Activated B cell treated with CpG ODN at 0.5 μM for 24 hours (primary cell): ENCODE results near the gene PGD. TPM values are rescaled to one million over a fixed set of nuclear protein-coding genes. Genes with fewer than 3 reads are reported as not detected.

Experiments
- ATAC-seq: fragments of 200-7000 bp; cut with Tn5 transposase; one replicate; pipeline ENCODE4 v1.10.0; 2021; ENCODE audit warnings: low read depth, mild to moderate bottlenecking, moderate library complexity
- CTCF ChIA-PET: fragments of 350-600 bp; sonication (Branson Sonifier 250); formaldehyde crosslinking; loops from one replicate; lab custom pipeline; 2021; ENCODE audit warnings: antibody characterized with exemption; lab: Charles Lee
- POLR2A ChIA-PET: fragments of 350-600 bp; sonication (Branson Sonifier 250); formaldehyde crosslinking; loops from one replicate; lab custom pipeline; 2021; ENCODE audit warnings: antibody characterized with exemption; lab: Charles Lee
- DNase-seq: peaks from one replicate; pipeline ENCODE4 v3.0.0; 2022
- H3K27ac Mint-ChIP-seq: one replicate; pipeline ENCODE4 v1.8.0; 2020; ENCODE audit warnings: mixed read lengths
- H3K27me3 Mint-ChIP-seq: one replicate; pipeline ENCODE4 v1.8.0; 2021; ENCODE audit warnings: mixed read lengths
- H3K36me3 Mint-ChIP-seq: one replicate; pipeline ENCODE4 v1.8.0; 2021; ENCODE audit warnings: low read depth, mixed read lengths
- H3K4me1 Mint-ChIP-seq: one replicate; pipeline ENCODE4 v1.8.0; 2021; ENCODE audit warnings: mixed read lengths
- H3K4me3 Mint-ChIP-seq: one replicate; pipeline ENCODE4 v1.8.0; 2020; ENCODE audit warnings: mild to moderate bottlenecking, mixed read lengths
- H3K9me3 Mint-ChIP-seq: one replicate; pipeline ENCODE4 v1.8.0; 2020; ENCODE audit warnings: mixed read lengths
- intact Hi-C: fragments of 100-400 bp; cut with micrococcal nuclease; formaldehyde crosslinking; loops from one replicate; pipeline ENCODE4 v1.15.1; 2024
- total RNA-seq: library from RNA; stranded (reverse); gene quantifications from 2 replicates; pipeline ENCODE4 v1.2.3, GENCODE V29; 2022
- TF ChIP-seq, protein P1 (sequence below): fragments of 200-600 bp; IDR thresholded peaks from one replicate; pipeline ENCODE4 v1.8.0; 2022; ENCODE audit warnings: antibody characterized with exemption, mild to moderate bottlenecking

Gene PGD
- total RNA-seq, 1 donor from 2014 or later = 108 TPM

DNA sequence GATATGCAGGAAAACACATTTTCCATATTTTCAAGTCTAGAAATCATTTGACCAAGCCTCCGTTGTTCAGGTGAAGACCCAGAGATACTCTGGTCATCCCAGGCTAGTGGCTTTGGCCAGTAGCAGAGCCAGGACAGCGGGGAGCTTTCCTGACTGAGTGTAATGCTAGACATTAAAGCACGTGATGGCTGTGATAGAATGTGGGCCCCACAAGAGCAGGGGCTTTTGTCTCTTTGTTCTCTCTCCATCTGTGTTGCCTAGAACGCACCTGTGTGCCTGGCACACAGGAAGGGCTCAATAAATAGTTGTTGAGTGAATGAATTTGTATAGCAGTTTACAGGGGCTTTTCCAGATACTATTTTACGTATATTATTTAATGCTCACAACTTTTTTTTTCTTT lies 41.9 kb downstream of the PGD start:
- intact Hi-C loops = no loop called here
- peaks cover 11% of the 10 kb centered on the region for H3K36me3 Mint-ChIP-seq
- H3K9me3 Mint-ChIP-seq = no peaks in the 10 kb centered on the region
- no peaks in the 10 kb centered on the region for H3K27me3 Mint-ChIP-seq
- TF ChIP-seq, protein P1, sequence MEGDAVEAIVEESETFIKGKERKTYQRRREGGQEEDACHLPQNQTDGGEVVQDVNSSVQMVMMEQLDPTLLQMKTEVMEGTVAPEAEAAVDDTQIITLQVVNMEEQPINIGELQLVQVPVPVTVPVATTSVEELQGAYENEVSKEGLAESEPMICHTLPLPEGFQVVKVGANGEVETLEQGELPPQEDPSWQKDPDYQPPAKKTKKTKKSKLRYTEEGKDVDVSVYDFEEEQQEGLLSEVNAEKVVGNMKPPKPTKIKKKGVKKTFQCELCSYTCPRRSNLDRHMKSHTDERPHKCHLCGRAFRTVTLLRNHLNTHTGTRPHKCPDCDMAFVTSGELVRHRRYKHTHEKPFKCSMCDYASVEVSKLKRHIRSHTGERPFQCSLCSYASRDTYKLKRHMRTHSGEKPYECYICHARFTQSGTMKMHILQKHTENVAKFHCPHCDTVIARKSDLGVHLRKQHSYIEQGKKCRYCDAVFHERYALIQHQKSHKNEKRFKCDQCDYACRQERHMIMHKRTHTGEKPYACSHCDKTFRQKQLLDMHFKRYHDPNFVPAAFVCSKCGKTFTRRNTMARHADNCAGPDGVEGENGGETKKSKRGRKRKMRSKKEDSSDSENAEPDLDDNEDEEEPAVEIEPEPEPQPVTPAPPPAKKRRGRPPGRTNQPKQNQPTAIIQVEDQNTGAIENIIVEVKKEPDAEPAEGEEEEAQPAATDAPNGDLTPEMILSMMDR = no peak
- ChIA-PET CTCF (no interaction called here), POLR2A (no interaction called here)
- H3K4me3 Mint-ChIP-seq = no peak overlapping the region
- ATAC-seq (no peak), DNase-seq (no peak)
- H3K4me1 Mint-ChIP-seq = no peaks in the 10 kb centered on the region
- H3K27ac Mint-ChIP-seq = no peak overlapping the region

DNA sequence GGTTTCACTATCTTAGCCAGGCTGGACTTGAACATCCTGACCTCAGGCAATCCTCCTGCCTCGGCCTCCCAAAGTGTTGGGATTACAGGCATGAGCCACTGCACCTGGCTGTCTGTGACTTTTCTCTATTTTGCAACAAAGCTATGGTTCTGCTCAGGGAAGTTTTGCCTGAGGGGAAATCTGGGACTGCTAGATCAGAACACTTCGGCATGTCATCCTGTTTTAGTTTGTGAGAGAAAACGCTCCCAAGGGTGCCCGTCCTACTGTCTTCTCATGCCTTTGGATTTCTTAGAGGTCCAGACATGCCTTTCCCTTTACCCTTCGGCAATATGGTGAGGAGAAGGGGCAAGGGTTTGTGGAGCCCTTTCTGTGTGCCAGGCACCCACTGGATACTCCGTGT lies 45.4 kb downstream of the PGD start:
- DNase-seq (no peak), ATAC-seq (no peak)
- H3K4me3 Mint-ChIP-seq = no peak overlapping the region
- H3K27ac Mint-ChIP-seq = no peak overlapping the region
- TF ChIP-seq, protein P1 = no peak
- intact Hi-C loops = no loop called here
- H3K27me3 Mint-ChIP-seq = no peaks in the 10 kb centered on the region
- ChIA-PET CTCF (no interaction called here), POLR2A (interaction anchor here (0.7 kb wide), 1 partner anchor 380 kb away, joined by 6 read pairs; no protein-coding TSS in a partner anchor)
- H3K4me1 Mint-ChIP-seq = no peaks in the 10 kb centered on the region
- H3K36me3 Mint-ChIP-seq = peaks cover 11% of the 10 kb centered on the region
- no peaks in the 10 kb centered on the region for H3K9me3 Mint-ChIP-seq

DNA sequence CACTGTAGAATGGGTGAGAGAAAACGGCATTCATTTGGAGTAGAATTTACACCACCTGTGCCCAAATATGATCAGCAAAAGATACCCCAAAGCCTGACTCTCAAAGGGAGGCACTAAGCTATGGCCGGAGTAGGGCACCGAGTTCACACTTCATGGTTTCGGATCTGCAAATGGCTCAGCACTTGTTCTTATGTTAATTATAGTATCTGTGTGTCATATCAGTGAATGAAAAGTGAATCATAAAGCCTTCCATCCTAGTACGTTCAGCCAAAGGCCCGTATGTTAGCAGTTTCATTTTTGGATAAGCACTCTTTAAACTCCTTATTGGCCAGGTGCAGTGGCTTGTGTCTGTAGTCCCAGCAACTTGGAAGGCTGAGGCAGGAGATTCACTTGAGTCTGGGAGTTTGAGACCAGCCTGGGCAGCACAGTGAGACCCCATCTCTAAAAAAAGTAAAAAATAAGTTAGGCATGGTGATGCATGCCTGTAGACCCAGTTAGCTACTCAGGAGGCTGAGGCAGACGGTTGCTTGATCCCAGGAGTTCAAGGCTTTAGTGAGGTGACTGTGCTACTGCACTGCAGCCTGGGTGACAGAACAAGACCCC lies 46.0 kb downstream of the PGD start:
- H3K27me3 Mint-ChIP-seq = no peaks in the 10 kb centered on the region
- H3K9me3 Mint-ChIP-seq = no peaks in the 10 kb centered on the region
- intact Hi-C loops = no loop called here
- TF ChIP-seq, protein P1 = no peak
- POLR2A ChIA-PET = no interaction called here
- H3K27ac Mint-ChIP-seq = no peak overlapping the region
- H3K4me1 Mint-ChIP-seq = no peaks in the 10 kb centered on the region
- no peak for ATAC-seq
- no peak for DNase-seq
- no peak overlapping the region for H3K4me3 Mint-ChIP-seq
- CTCF ChIA-PET = no interaction called here
- H3K36me3 Mint-ChIP-seq = peaks cover 11% of the 10 kb centered on the region

GRCh38 chr1:10446790-10447422 lies 48.0 kb downstream of the PGD start:
- H3K4me1 Mint-ChIP-seq = no peaks in the 10 kb centered on the region
- ATAC-seq (no peak), DNase-seq (no peak)
- H3K9me3 Mint-ChIP-seq = no peaks in the 10 kb centered on the region
- no peak overlapping the region for H3K27ac Mint-ChIP-seq
- peaks cover 4% of the 10 kb centered on the region for H3K36me3 Mint-ChIP-seq
- TF ChIP-seq, protein P1 = no peak
- no peaks in the 10 kb centered on the region for H3K27me3 Mint-ChIP-seq
- no peak overlapping the region for H3K4me3 Mint-ChIP-seq
- intact Hi-C loops = no loop called here
- ChIA-PET POLR2A (no interaction called here), CTCF (no interaction called here)

DNA sequence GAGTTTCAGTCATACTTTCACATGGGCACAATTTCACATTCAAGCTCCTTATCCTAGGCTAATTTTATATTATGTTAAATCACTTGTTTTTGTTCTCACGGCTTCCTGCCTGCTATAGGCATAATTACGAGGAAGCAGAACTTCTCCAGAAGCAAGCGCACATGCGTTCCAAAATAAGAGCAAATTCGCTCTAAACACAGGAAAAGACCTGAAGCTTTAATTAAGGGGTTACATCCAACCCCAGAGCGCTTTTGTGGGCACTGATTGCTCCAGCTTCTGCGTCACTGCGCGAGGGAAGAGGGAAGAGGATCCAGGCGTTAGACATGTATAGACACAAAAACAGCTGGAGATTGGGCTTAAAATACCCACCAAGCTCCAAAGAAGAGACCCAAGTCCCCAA lies 50.9 kb downstream of the PGD start, which contains the start of gene CORT:
CORT (plus strand) TSS at position 281 of the 400 bp plus-strand sequence. CDS start 193 bp downstream, outside the sequence.
- DNase-seq = no peak
- ChIA-PET CTCF (no interaction called here), POLR2A (no interaction called here)
- no peaks in the 10 kb centered on the region for H3K27me3 Mint-ChIP-seq
- H3K4me3 Mint-ChIP-seq = no peak within 1 kb of the TSS
- no peaks in the 10 kb centered on the region for H3K4me1 Mint-ChIP-seq
- ATAC-seq = no peak
- TF ChIP-seq, protein P1 = no peak
- intact Hi-C loops = no loop called here
- H3K27ac Mint-ChIP-seq = no peak within 1 kb of the TSS
- no peaks in the 10 kb centered on the region for H3K36me3 Mint-ChIP-seq
- H3K9me3 Mint-ChIP-seq = no peaks in the 10 kb centered on the region
